Thyroid gland (tissue), 4 donors: ENCODE data around the gene KCNH4. TPM values are rescaled to one million over a fixed set of nuclear protein-coding genes. Genes with fewer than 3 reads are reported as not detected.

ENCODE experiments used
- DNase-seq, 2 donors: peaks; one replicate each; pipeline ENCODE4 v3.0.0-alpha.2; 2019
- H3K27ac ChIP-seq, 3 donors: fragments of 200-600 bp; sonication (generic); 1 replicate in 2 of 3; 2 replicates in 1 of 3; pipeline ENCODE4 v1.5.1; 2016 to 2019; ENCODE audit warnings: mild to moderate bottlenecking in 1 of 3, moderate library complexity in 1 of 3
- H3K27me3 ChIP-seq: fragments of 200-600 bp; sonication (generic); one replicate; pipeline ENCODE4 v1.5.1; 2019
- H3K36me3 ChIP-seq, 2 donors: fragments of 200-600 bp; sonication (generic); one replicate each; pipeline ENCODE4 v1.5.1; 2016 to 2019
- H3K4me1 ChIP-seq, 2 donors: fragments of 200-600 bp; sonication (generic); one replicate each; pipeline ENCODE4 v1.5.1; 2017 to 2019
- H3K4me3 ChIP-seq, 3 donors: fragments of 200-600 bp; sonication (generic); replicated peaks in 1 of 3; 1 replicate in 2 of 3; 2 replicates in 1 of 3; pipeline ENCODE4 v1.5.1; 2016; ENCODE audit warnings: mild to moderate bottlenecking in 1 of 3
- H3K9me3 ChIP-seq: fragments of 200-600 bp; sonication (generic); one replicate; pipeline ENCODE4 v1.5.1; 2017
- POLR2A ChIP-seq, 2 donors: fragments of 450-650 bp; IDR thresholded peaks; one replicate each; pipeline ENCODE4 v1.6.1; 2017; ENCODE audit warnings: antibody characterized with exemption in 2 of 2, mild to moderate bottlenecking in 2 of 2, moderate library complexity in 1 of 2
- WGBS, 2 donors: methylation state at CpG; one replicate each; pipeline ENCODE4 v1.1.5; 2017; 5-methylcytosine and 5-hydroxymethylcytosine counted together
- intact Hi-C: fragments of 100-400 bp; cut with DNase I; formaldehyde crosslinking; loops from one replicate; pipeline ENCODE4 v1.15.1; 2023
- total RNA-seq, 4 donors: library from RNA; depleted of rRNA; stranded (reverse); fragments of >200 nt; gene quantifications; one replicate each; pipeline ENCODE4 v1.2.3, GENCODE V29; 2016
- TF ChIP-seq, protein P1 (sequence below), 6 experiments: fragments of 200-600 bp in 3 of 6; fragments of 450-650 bp in 3 of 6; sonication (generic) in 3 of 6; IDR thresholded peaks; one replicate each; pipeline ENCODE4 v1.5.1; 2016 to 2019; ENCODE audit warnings: antibody characterized with exemption in 6 of 6, mild to moderate bottlenecking in 2 of 6, inconsistent platforms in 1 of 6, moderate library complexity in 1 of 6

Gene KCNH4
- total RNA-seq, 4 donors from 2014 or later, result not detected

DNA sequence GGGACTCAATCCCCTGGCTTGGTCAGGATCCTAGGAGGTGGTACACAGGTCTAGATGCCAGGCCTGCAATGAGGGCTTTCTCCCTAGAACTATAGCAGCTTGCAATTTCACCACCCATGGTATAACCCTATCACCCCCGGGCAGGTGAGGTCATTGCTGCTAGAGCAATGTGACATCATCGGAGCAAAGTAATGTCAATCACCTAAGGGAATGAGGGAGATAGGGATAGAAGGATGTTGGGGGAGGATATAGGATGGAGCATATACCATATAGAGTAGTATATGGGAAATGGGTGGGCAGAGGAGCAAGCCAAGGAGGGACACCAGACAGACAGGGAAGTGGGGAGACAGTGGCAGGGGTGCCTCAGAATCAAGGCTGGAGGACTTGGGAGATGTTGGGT lies 3.3 kb downstream of the KCNH4 start:
- Histone ChIP-seq H3K4me3 (no peak overlapping the region), H3K4me1 (peaks cover 8 to 16% of the 10 kb centered on the region in 2 donors), H3K27me3 (peaks cover 6% of the 10 kb centered on the region), H3K27ac (no peak overlapping the region), H3K36me3 (no peaks in the 10 kb centered on the region), H3K9me3 (no peaks in the 10 kb centered on the region)
- intact Hi-C loops, result no loop called here
- no peak for TF ChIP-seq POLR2A (IDR thresholded peaks at IDR 0.05)
- TF ChIP-seq, protein P1, sequence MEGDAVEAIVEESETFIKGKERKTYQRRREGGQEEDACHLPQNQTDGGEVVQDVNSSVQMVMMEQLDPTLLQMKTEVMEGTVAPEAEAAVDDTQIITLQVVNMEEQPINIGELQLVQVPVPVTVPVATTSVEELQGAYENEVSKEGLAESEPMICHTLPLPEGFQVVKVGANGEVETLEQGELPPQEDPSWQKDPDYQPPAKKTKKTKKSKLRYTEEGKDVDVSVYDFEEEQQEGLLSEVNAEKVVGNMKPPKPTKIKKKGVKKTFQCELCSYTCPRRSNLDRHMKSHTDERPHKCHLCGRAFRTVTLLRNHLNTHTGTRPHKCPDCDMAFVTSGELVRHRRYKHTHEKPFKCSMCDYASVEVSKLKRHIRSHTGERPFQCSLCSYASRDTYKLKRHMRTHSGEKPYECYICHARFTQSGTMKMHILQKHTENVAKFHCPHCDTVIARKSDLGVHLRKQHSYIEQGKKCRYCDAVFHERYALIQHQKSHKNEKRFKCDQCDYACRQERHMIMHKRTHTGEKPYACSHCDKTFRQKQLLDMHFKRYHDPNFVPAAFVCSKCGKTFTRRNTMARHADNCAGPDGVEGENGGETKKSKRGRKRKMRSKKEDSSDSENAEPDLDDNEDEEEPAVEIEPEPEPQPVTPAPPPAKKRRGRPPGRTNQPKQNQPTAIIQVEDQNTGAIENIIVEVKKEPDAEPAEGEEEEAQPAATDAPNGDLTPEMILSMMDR (IDR thresholded peaks at IDR 0.05), result no peak
- no peak for DNase-seq
- WGBS, 2 donors, result 86 to 96% methylated on average over 2 of the region's 2 CpGs

DNA sequence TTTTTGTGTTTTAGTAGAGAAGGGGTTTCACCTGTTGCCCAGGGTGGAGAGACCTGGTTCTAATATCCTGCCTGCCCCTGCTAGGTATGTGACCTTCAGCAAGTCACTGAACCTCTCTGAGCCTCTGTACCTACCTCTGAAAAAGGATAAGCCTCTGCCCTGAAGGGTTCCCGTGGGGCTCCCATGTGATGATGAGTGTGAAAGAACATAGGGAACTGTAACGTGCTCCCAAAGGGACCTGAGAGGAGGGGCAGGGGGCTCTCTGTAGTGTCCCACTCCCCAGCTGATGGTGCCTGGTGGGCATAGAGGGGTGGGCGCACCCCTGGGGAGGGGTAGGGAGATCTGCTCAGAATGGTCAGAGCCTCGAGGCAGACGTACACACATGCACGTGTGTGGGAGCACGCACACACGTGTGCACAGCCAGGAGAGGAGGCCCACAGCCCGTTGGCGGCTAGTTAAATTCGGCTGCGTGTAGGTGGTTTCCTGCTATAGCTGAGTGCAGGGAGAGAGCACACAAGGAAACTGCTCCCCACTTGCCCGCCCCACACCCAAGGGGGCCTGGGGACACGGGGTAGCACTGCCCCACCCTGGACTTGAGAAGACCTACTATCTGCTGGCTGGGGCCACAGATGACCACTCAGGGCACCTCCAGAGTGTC lies 6.7 kb downstream of the KCNH4 start:
- no peaks in the 10 kb centered on the region for H3K36me3 ChIP-seq
- no peaks in the 10 kb centered on the region for H3K4me1 ChIP-seq
- H3K9me3 ChIP-seq, result no peaks in the 10 kb centered on the region
- WGBS, 2 donors, result 62 to 80% methylated on average over 5 to 12 of the region's 14 CpGs
- no peaks in the 10 kb centered on the region for H3K27me3 ChIP-seq
- intact Hi-C loops, result no loop called here
- DNase-seq, result no peak
- no peak overlapping the region for H3K4me3 ChIP-seq
- no peak for TF ChIP-seq POLR2A (IDR thresholded peaks at IDR 0.05)
- TF ChIP-seq, protein P1 (IDR thresholded peaks at IDR 0.05), result no peak
- H3K27ac ChIP-seq, result no peak overlapping the region

DNA sequence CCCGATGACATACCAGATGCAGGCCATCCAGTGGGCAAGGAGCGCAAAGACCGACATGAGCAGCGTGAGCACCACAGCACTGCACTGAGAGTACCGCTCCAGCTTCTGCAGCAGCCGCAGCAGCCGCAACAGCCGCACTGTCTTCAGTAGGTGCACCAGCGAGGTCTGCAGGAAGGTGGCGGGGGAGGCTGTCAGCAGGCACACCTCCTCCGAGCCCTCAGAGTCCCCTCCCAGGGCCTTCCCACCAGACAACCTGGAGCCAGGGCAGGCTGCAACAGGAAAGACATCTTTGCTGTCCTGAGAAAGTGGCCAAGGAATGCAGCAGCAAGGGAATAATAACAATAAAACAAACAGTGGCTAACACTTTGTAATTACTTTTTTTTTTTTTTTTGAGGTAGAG lies 9.1 kb downstream of the KCNH4 start:
- H3K36me3 ChIP-seq, result no peaks in the 10 kb centered on the region
- intact Hi-C loops, result no loop called here
- 39 to 72% methylated on average over 10 to 11 of the region's 11 CpGs for WGBS, 2 donors
- TF ChIP-seq POLR2A (IDR thresholded peaks at IDR 0.05), result no peak
- TF ChIP-seq, protein P1 (IDR thresholded peaks at IDR 0.05), result no peak
- no peaks in the 10 kb centered on the region for H3K27me3 ChIP-seq
- H3K4me3 ChIP-seq, result no peak overlapping the region
- DNase-seq, result no peak
- H3K9me3 ChIP-seq, result no peaks in the 10 kb centered on the region
- no peaks in the 10 kb centered on the region for H3K4me1 ChIP-seq
- no peak overlapping the region for H3K27ac ChIP-seq

DNA sequence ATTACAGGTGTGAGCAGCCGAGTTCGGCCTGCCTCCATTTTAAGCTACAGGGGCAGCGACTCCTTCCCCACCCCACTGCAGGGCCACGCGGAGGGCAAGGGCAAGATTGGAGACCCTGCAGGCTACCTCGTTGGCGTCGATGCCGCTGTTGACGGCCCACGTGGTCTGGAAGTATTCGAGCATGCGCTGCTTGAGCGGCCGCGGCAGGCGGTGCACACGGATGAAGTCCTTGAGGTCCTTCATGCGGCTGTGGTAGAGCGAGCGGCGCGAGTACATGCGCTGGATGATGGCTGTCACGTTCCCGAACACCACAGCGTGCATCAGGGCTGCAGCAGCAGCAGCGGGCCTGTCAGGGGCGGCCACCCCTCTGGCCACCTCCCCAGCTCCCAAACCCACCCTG lies 11.6 kb downstream of the KCNH4 start:
- no peaks in the 10 kb centered on the region for H3K27me3 ChIP-seq
- H3K4me3 ChIP-seq, result no peak overlapping the region
- TF ChIP-seq, protein P1 (IDR thresholded peaks at IDR 0.05), result no peak
- TF ChIP-seq POLR2A (IDR thresholded peaks at IDR 0.05), result no peak
- WGBS, 2 donors, result 91 to 97% methylated on average over 23 to 24 of the region's 29 CpGs
- H3K27ac ChIP-seq, result no peak overlapping the region
- H3K4me1 ChIP-seq, result no peaks in the 10 kb centered on the region
- intact Hi-C loops, result no loop called here
- no peak for DNase-seq
- H3K36me3 ChIP-seq, result no peaks in the 10 kb centered on the region
- H3K9me3 ChIP-seq, result no peaks in the 10 kb centered on the region

DNA sequence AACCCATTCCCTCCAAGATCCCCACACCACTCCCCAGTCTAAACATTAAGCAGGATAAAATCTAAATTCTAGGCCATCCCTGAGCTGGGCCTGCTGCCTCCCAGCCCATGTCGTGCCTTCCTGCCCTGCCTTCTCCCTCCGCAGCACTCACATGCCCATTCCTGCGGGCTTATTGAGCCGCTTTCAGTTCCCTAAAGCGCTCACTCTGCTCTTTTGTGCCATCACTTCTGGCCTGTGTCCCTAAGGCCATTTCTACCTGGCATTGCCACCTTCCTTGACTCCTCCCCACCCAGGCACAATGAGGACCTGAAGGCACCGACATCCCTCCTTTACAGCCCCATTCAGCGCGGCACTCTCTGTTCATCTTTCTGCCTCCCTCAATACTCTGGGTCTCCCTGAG lies 13.1 kb downstream of the KCNH4 start:
- H3K4me1 ChIP-seq, result no peaks in the 10 kb centered on the region
- WGBS, 2 donors, result 93 to 95% methylated on average over 8 of the region's 8 CpGs
- no peaks in the 10 kb centered on the region for H3K36me3 ChIP-seq
- H3K9me3 ChIP-seq, result no peaks in the 10 kb centered on the region
- H3K4me3 ChIP-seq, result no peak overlapping the region
- TF ChIP-seq, protein P1 (IDR thresholded peaks at IDR 0.05), result no peak
- no peak for TF ChIP-seq POLR2A (IDR thresholded peaks at IDR 0.05)
- no peak overlapping the region for H3K27ac ChIP-seq
- H3K27me3 ChIP-seq, result no peaks in the 10 kb centered on the region
- DNase-seq, result no peak
- intact Hi-C loops, result no loop called here
